A549 (cell line): ENCODE measurements around the gene AIMP2. TPM values are rescaled to one million over a fixed set of nuclear protein-coding genes. Genes with fewer than 3 reads are reported as not detected.
"Not testable (repeated sequence)": the region's sequence is repeated elsewhere in the genome, so short reads cannot be mapped to it uniquely, and the experiment has no call there.

Experiments used
- ATAC-seq, 2 experiments: fragments of 200-7000 bp in 1 of 2; fragments of >200 bp in 1 of 2; cut with Nextera tagmentation in 1 of 2; cut with Tn5 transposase in 1 of 2; 3 replicates each; pipeline versions ENCODE4 v1.8.0 to v1.9.1; 2018 to 2020; ENCODE audit warnings: mild to moderate bottlenecking in 1 of 2, moderate library complexity in 1 of 2
- CTCF ChIA-PET: fragments of 300-600 bp; sonication (Branson Sonifier 250); formaldehyde crosslinking; extraction: SDS; loops from one replicate; lab custom pipeline; 2021; ENCODE audit warnings: antibody characterized with exemption, inconsistent platforms; lab: Yijun Ruan, JAX
- POLR2A ChIA-PET: fragments of 350-600 bp; formaldehyde crosslinking; extraction: SDS; loops from one replicate; lab custom pipeline; 2021; ENCODE audit warnings: antibody characterized with exemption, inconsistent platforms; lab: Yijun Ruan, JAX
- DNase-seq, 2 experiments: peaks; one replicate each; pipeline versions ENCODE4 v3.0.0 to v3.0.0-alpha.2; 2011 to 2016; ENCODE audit warnings: low read depth in 1 of 2, low spot score in 1 of 2
- FAIRE-seq: peaks from 2 replicates; lab custom pipeline; 2011; peaks lifted over from hg19 to GRCh38; lab: Jason Lieb, UNC
- H3K27ac ChIP-seq, 2 experiments: fragments of >200 bp; sonication (Bioruptor Twin); formaldehyde crosslinking; 3 replicates each; pipeline ENCODE4 v1.5.1; 2016 to 2017
- H3K4me1 ChIP-seq: fragments of >200 bp; sonication (Bioruptor Twin); formaldehyde crosslinking; 3 replicates; pipeline ENCODE4 v1.6.1; 2016
- H3K4me2 ChIP-seq: fragments of >200 bp; sonication (Bioruptor Twin); formaldehyde crosslinking; 3 replicates; pipeline ENCODE4 v1.6.1; 2016
- H3K4me3 ChIP-seq: fragments of >200 bp; sonication (Bioruptor Twin); formaldehyde crosslinking; 3 replicates; pipeline ENCODE4 v1.5.1; 2016
- H3K9me3 ChIP-seq: fragments of >200 bp; sonication (Bioruptor Twin); formaldehyde crosslinking; 3 replicates; pipeline ENCODE4 v1.6.1; 2016
- CBX8 ChIP-seq: fragments of 200-600 bp; sonication (generic); IDR thresholded peaks from 2 replicates; pipeline ENCODE4 v1.6.1; 2016
- EHF ChIP-seq: fragments of 250-450 bp; sonication (Bioruptor Pico); IDR thresholded peaks from 2 replicates; pipeline ENCODE4 v1.5.0; 2020; ENCODE audit warnings: mild to moderate bottlenecking
- FOSL2 ChIP-seq, 2 experiments: fragments of 450-650 bp in 1 of 2; fragments of >200 bp in 1 of 2; sonication (Bioruptor Twin) in 1 of 2; formaldehyde crosslinking; IDR thresholded peaks; 2 replicates each; pipeline versions ENCODE4 v1.5.0 to v1.6.1; 2016 to 2020; ENCODE audit warnings: mild to moderate bottlenecking in 1 of 2, moderate library complexity in 1 of 2
- MAZ ChIP-seq: fragments of 150-350 bp; IDR thresholded peaks from 2 replicates; pipeline ENCODE4 v1.6.1; 2014; ENCODE audit warnings: antibody characterized with exemption, low read depth, low read length, borderline replicate concordance
- MYC ChIP-seq: IDR thresholded peaks from 2 replicates; pipeline ENCODE4 v1.6.1; 2012; ENCODE audit warnings: mild to moderate bottlenecking, inconsistent platforms, low read length, improper control_type of control experiment, borderline replicate concordance
- PHF8 ChIP-seq: fragments of 200-600 bp; sonication (generic); IDR thresholded peaks from 2 replicates; pipeline ENCODE4 v1.6.1; 2016; ENCODE audit warnings: low read depth, mild to moderate bottlenecking, antibody characterized with exemption, moderate library complexity, borderline replicate concordance
- POLR2AphosphoS2 ChIP-seq: conservative IDR thresholded peaks from 2 replicates; pipeline ENCODE4 v1.6.1; 2012; ENCODE audit warnings: low read length, improper control_type of control experiment, inconsistent platforms
- RCOR1 ChIP-seq: fragments of 150-350 bp; IDR thresholded peaks from 2 replicates; pipeline ENCODE4 v1.6.1; 2014; ENCODE audit warnings: antibody characterized with exemption, low read length, low read depth
- RNF2 ChIP-seq: fragments of 200-600 bp; sonication (generic); IDR thresholded peaks from 2 replicates; pipeline ENCODE4 v1.6.1; 2016; ENCODE audit warnings: low read depth, mild to moderate bottlenecking, antibody characterized with exemption, moderate library complexity, borderline replicate concordance
- ZC3H11A ChIP-seq: fragments of 450-650 bp; IDR thresholded peaks from 2 replicates; pipeline ENCODE4 v1.6.1; 2014; ENCODE audit warnings: antibody characterized with exemption, mild to moderate bottlenecking
- WGBS: methylation state at CpG from one replicate; pipeline ENCODE4 v1.1.6; 2017; ENCODE audit errors: missing lambda C conversion rate; 5-methylcytosine and 5-hydroxymethylcytosine counted together
- polyA plus RNA-seq, 4 experiments: library from polyadenylated mRNA; depleted of rRNA in 3 of 4; stranded (reverse); fragments of >200 nt; fragmentation: RNase III in 1 of 4; extraction: RNeasy Plus Mini Kit Qiagen cat#74134 plus additional on column Dnase treatment in 1 of 4; gene quantifications; 2 replicates in 3 of 4; 3 replicates in 1 of 4; pipeline ENCODE4 v1.2.3, GENCODE V29; 2011 to 2017
- TF ChIP-seq, protein P1 (sequence below): fragments of >200 bp; sonication (Bioruptor Twin); formaldehyde crosslinking; IDR thresholded peaks from 3 replicates; pipeline ENCODE4 v1.6.1; 2016
- TF ChIP-seq, protein P2 (sequence below): fragments of 200-600 bp; sonication (generic); IDR thresholded peaks from 2 replicates; pipeline ENCODE4 v1.6.1; 2016; ENCODE audit warnings: antibody characterized with exemption, mild to moderate bottlenecking, moderate library complexity

Gene AIMP2
- polyA plus RNA-seq, 2 of the 4 experiments (the other 2 are of a cell fraction): 82.0 to 128 TPM

- no peak for DNase-seq
- CTCF ChIA-PET: interaction anchor here (0.6 to 1.8 kb wide), 4 partner anchors 23 to 200 kb away, joined by 3 to 6 read pairs (median 5); no protein-coding TSS in a partner anchor
Observed at GRCh38 chr7:6056616-6057015, 47.5 kb downstream of the AIMP2 start.

GRCh38 chr7:6057316-6058129 is 48.5 kb downstream of the AIMP2 start:
- FAIRE-seq: no peak
- TF ChIP-seq ZC3H11A (no peak), MYC (no peak), CBX8 (no peak), FOSL2 (IDR thresholded peaks at IDR 0.05) (no peak), FOSL2 (CRISPR knock-in tag; IDR thresholded peaks at IDR 0.05) (no peak), RNF2 (no peak)
- TF ChIP-seq, protein P1, sequence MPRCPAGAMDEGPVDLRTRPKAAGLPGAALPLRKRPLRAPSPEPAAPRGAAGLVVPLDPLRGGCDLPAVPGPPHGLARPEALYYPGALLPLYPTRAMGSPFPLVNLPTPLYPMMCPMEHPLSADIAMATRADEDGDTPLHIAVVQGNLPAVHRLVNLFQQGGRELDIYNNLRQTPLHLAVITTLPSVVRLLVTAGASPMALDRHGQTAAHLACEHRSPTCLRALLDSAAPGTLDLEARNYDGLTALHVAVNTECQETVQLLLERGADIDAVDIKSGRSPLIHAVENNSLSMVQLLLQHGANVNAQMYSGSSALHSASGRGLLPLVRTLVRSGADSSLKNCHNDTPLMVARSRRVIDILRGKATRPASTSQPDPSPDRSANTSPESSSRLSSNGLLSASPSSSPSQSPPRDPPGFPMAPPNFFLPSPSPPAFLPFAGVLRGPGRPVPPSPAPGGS: no peak
- POLR2A ChIA-PET: interaction anchor here (0.6 to 1.0 kb wide), 2 partner anchors 19 to 248 kb away, joined by 3 to 4 read pairs; no protein-coding TSS in a partner anchor
- H3K4me1 ChIP-seq: peaks cover 29% of the 10 kb centered on the region
- H3K4me2 ChIP-seq: peak overlapping the region; percentile 90
- DNase-seq: no peak
- ATAC-seq: no peak
- CTCF ChIA-PET: interaction anchor here (0.5 to 1.8 kb wide), 4 partner anchors 16 to 60 kb away, joined by 3 to 6 read pairs (median 4); no protein-coding TSS in a partner anchor
- WGBS: 36% methylated on average over 14 of the region's 14 CpGs
- peak overlapping the region; percentile 96 to 98 for H3K27ac ChIP-seq
- peak overlapping the region; percentile 90 for H3K4me3 ChIP-seq
- no peaks in the 10 kb centered on the region for H3K9me3 ChIP-seq

More at GRCh38 chr7:6056616-6057015, 47.5 kb downstream of the AIMP2 start:
- no peak for FAIRE-seq
- ATAC-seq: no peak
- no peak overlapping the region for H3K4me3 ChIP-seq
- POLR2A ChIA-PET: interaction anchor here (0.6 kb wide), 1 partner anchor 249 kb away, joined by 4 read pairs; no protein-coding TSS in a partner anchor
- TF ChIP-seq PHF8 (no peak), EHF (CRISPR knock-in tag) (no peak), MAZ (no peak), FOSL2 (IDR thresholded peaks at IDR 0.05) (no peak), FOSL2 (CRISPR knock-in tag; IDR thresholded peaks at IDR 0.05) (no peak), POLR2AphosphoS2 (no peak), RCOR1 (no peak)
- TF ChIP-seq, protein P2, sequence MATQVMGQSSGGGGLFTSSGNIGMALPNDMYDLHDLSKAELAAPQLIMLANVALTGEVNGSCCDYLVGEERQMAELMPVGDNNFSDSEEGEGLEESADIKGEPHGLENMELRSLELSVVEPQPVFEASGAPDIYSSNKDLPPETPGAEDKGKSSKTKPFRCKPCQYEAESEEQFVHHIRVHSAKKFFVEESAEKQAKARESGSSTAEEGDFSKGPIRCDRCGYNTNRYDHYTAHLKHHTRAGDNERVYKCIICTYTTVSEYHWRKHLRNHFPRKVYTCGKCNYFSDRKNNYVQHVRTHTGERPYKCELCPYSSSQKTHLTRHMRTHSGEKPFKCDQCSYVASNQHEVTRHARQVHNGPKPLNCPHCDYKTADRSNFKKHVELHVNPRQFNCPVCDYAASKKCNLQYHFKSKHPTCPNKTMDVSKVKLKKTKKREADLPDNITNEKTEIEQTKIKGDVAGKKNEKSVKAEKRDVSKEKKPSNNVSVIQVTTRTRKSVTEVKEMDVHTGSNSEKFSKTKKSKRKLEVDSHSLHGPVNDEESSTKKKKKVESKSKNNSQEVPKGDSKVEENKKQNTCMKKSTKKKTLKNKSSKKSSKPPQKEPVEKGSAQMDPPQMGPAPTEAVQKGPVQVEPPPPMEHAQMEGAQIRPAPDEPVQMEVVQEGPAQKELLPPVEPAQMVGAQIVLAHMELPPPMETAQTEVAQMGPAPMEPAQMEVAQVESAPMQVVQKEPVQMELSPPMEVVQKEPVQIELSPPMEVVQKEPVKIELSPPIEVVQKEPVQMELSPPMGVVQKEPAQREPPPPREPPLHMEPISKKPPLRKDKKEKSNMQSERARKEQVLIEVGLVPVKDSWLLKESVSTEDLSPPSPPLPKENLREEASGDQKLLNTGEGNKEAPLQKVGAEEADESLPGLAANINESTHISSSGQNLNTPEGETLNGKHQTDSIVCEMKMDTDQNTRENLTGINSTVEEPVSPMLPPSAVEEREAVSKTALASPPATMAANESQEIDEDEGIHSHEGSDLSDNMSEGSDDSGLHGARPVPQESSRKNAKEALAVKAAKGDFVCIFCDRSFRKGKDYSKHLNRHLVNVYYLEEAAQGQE: no peak
- peak overlapping the region; percentile 90 for H3K4me2 ChIP-seq
- 89% methylated on average over 1 of the region's 1 CpG for WGBS
- 0 out of 6 replicates have a peak overlapping the region, but pooled peaks of 1 of the 2 experiments have one; percentile 27 for H3K27ac ChIP-seq
- peaks cover 29% of the 10 kb centered on the region for H3K4me1 ChIP-seq
- no peaks in the 10 kb centered on the region for H3K9me3 ChIP-seq

GRCh38 chr7:6059941-6060340 is 50.9 kb downstream of the AIMP2 start:
- DNase-seq, ATAC-seq, CTCF ChIA-PET, H3K4me3 ChIP-seq, H3K9me3 ChIP-seq, POLR2A ChIA-PET, FAIRE-seq: not testable (repeated sequence)
- H3K4me2 ChIP-seq: peak overlapping the region; percentile 90; the same call in 2 of the 3 replicates
- peak overlapping the region in 1 of 2 experiments; percentile 98; a peak in 3 of 6 replicates for H3K27ac ChIP-seq
- H3K4me1 ChIP-seq: peaks cover 29% of the 10 kb centered on the region
- WGBS: 92% methylated on average over 11 of the region's 11 CpGs
